GM23338 (cell line): Measurements from ENCODE around the gene FAM98C. TPM values are rescaled to one million over a fixed set of nuclear protein-coding genes. Genes with fewer than 3 reads are reported as not detected.
A peak's percentile ranks its signal among the peaks of the same experiment; 100 is the strongest.

Source experiments
- ATAC-seq: fragments of 200-7000 bp; cut with Tn5 transposase; 3 replicates; pipeline ENCODE4 v1.9.1; 2020
- DNase-seq: peaks from one replicate; pipeline ENCODE4 v3.0.0-alpha.2; 2015; ENCODE audit warnings: low spot score
- H2AFZ ChIP-seq: fragments of 200-600 bp; sonication (generic); 2 replicates; pipeline ENCODE4 v1.8.0; 2016; ENCODE audit warnings: antibody characterized with exemption, mild to moderate bottlenecking, moderate library complexity
- H3F3A ChIP-seq: fragments of 200-600 bp; sonication (generic); replicated peaks from 2 replicates; pipeline ENCODE4 v1.8.0; 2017; ENCODE audit warnings: antibody characterized with exemption, mixed run types, low read depth
- H3K27ac ChIP-seq: fragments of 200-600 bp; sonication (generic); 2 replicates; pipeline ENCODE4 v1.6.1; 2016; ENCODE audit warnings: low read depth
- H3K27me3 ChIP-seq: fragments of 200-600 bp; sonication (generic); 2 replicates; pipeline ENCODE4 v1.8.0; 2016; ENCODE audit warnings: mild to moderate bottlenecking, mixed run types, moderate library complexity; ENCODE audit not compliant: insufficient read depth
- H3K36me3 ChIP-seq: fragments of 200-600 bp; sonication (generic); 2 replicates; pipeline ENCODE4 v1.8.0; 2016; ENCODE audit warnings: mild to moderate bottlenecking; ENCODE audit not compliant: insufficient read depth
- H3K4me1 ChIP-seq: fragments of 200-600 bp; sonication (generic); 2 replicates; pipeline ENCODE4 v1.8.0; 2016; ENCODE audit warnings: mild to moderate bottlenecking, moderate library complexity; ENCODE audit not compliant: insufficient read depth
- H3K4me2 ChIP-seq: fragments of 200-600 bp; sonication (generic); 2 replicates; pipeline ENCODE4 v1.7.1; 2017; ENCODE audit warnings: mixed run types
- H3K4me3 ChIP-seq: fragments of 200-600 bp; sonication (generic); 2 replicates; pipeline ENCODE4 v1.6.1; 2016; ENCODE audit warnings: mixed run types
- H3K79me2 ChIP-seq: fragments of 200-600 bp; sonication (generic); replicated peaks from 2 replicates; pipeline ENCODE4 v1.8.0; 2017; ENCODE audit warnings: mild to moderate bottlenecking; ENCODE audit not compliant: insufficient read depth
- H3K9me2 ChIP-seq: fragments of 200-600 bp; sonication (generic); 2 replicates; pipeline ENCODE4 v1.8.0; 2017; ENCODE audit not compliant: insufficient read depth
- H4K20me1 ChIP-seq: fragments of 200-600 bp; sonication (generic); replicated peaks from 2 replicates; pipeline ENCODE4 v1.8.0; 2017; ENCODE audit warnings: mild to moderate bottlenecking; ENCODE audit not compliant: insufficient read depth
- H3K27ac Mint-ChIP-seq: 2 replicates; pipeline ENCODE4 v1.8.0; 2020; ENCODE audit warnings: inconsistent platforms, mild to moderate bottlenecking, moderate library complexity, mixed read lengths
- H3K27me3 Mint-ChIP-seq: 3 replicates; pipeline ENCODE4 v1.8.0; 2022; ENCODE audit warnings: low read depth, mild to moderate bottlenecking, moderate library complexity, mixed read lengths, inconsistent platforms; ENCODE audit not compliant: insufficient read depth, poor library complexity
- H3K36me3 Mint-ChIP-seq: 3 replicates; pipeline ENCODE4 v1.8.0; 2021; ENCODE audit warnings: low read depth, mild to moderate bottlenecking, inconsistent platforms, moderate library complexity, mixed read lengths
- H3K4me1 Mint-ChIP-seq: 3 replicates; pipeline ENCODE4 v1.8.0; 2020; ENCODE audit warnings: mild to moderate bottlenecking, inconsistent platforms, mixed read lengths
- H3K4me3 Mint-ChIP-seq: 3 replicates; pipeline ENCODE4 v1.8.0; 2021; ENCODE audit warnings: moderate library complexity, mild to moderate bottlenecking, inconsistent platforms, mixed read lengths
- H3K9me3 Mint-ChIP-seq: 3 replicates; pipeline ENCODE4 v1.8.0; 2020; ENCODE audit warnings: moderate library complexity, mild to moderate bottlenecking, inconsistent platforms, mixed read lengths
- CREB1 ChIP-seq: fragments of 250-450 bp; sonication (Bioruptor Pico); IDR thresholded peaks from 2 replicates; pipeline ENCODE4 v1.5.0; 2020; ENCODE audit warnings: low read depth, mild to moderate bottlenecking, moderate library complexity
- EZH2 ChIP-seq: fragments of 200-600 bp; sonication (generic); IDR thresholded peaks from one replicate; pipeline ENCODE4 v1.8.0; 2017; ENCODE audit warnings: antibody characterized with exemption, mild to moderate bottlenecking, low read depth; ENCODE audit not compliant: unreplicated experiment
- EZH2phosphoT487 ChIP-seq: fragments of 200-600 bp; sonication (generic); IDR thresholded peaks from one replicate; pipeline ENCODE4 v1.8.1; 2018; ENCODE audit warnings: antibody characterized with exemption; ENCODE audit not compliant: unreplicated experiment
- STAT1 ChIP-seq: IDR thresholded peaks from one replicate; pipeline ENCODE4 v1.6.1; 2016; ENCODE audit warnings: antibody characterized with exemption; ENCODE audit not compliant: unreplicated experiment
- ZNF114 ChIP-seq: fragments of 250-450 bp; sonication (Bioruptor Pico); IDR thresholded peaks from 2 replicates; pipeline ENCODE4 v1.5.0; 2020; ENCODE audit warnings: mild to moderate bottlenecking, moderate library complexity
- ZNF331 ChIP-seq: fragments of 250-450 bp; sonication (Bioruptor Pico); IDR thresholded peaks from 2 replicates; pipeline ENCODE4 v1.5.0; 2020; ENCODE audit warnings: low read depth, mild to moderate bottlenecking, moderate library complexity
- ZNF462 ChIP-seq: fragments of 250-450 bp; sonication (Bioruptor Pico); IDR thresholded peaks from 2 replicates; pipeline ENCODE4 v1.5.0; 2020; ENCODE audit warnings: mild to moderate bottlenecking, moderate library complexity
- polyA plus RNA-seq: library from polyadenylated mRNA; unstranded; fragments of >200 nt; fragmentation: Nextera tagmentation; extraction: Ambion mirVana; gene quantifications from 2 replicates; pipeline ENCODE4 v1.2.1, GENCODE V29; 2016
- total RNA-seq: library from RNA; depleted of rRNA; stranded (reverse); fragments of >200 nt; shearing (Covaris generic); gene quantifications from 2 replicates; pipeline ENCODE4 v1.2.3, GENCODE V29; 2014
- TF ChIP-seq, protein P1 (sequence below): IDR thresholded peaks from 2 replicates; pipeline ENCODE4 v1.6.1; 2016; ENCODE audit warnings: antibody characterized with exemption
- TF ChIP-seq, protein P2 (sequence below): IDR thresholded peaks from one replicate; pipeline ENCODE4 v1.6.1; 2018; ENCODE audit warnings: antibody characterized with exemption; ENCODE audit not compliant: unreplicated experiment

FAM98C gene
- total and polyA plus RNA-seq, 2 experiments from 2014 or later, result 4.3 to 7.6 TPM

DNA sequence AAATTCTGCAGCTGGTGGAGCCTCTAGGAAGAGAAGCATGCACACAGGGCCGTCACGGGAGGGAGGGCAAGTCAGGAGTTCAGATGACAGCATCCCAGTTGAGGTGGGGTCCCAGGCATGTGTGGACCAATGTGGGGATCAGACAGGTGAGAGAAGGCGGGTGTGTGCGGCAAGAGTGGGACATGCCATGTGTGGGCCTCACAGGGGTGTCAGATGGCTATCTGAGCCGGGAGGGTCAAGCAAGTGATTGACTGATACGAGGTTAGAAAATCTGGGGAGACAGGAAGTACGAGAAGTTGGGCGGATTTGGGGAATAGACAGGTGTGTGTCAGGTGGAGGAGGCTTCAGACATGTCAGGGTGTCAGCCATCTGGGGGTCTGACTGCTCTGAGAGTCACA lies 14.3 kb downstream of the FAM98C start:
- DNase-seq (no peak), ATAC-seq (no peak)
- Histone ChIP-seq H4K20me1 (no peaks in the 10 kb centered on the region), H3K79me2 (no peaks in the 10 kb centered on the region), H3K9me2 (no peaks in the 10 kb centered on the region), H3K4me1 (peaks cover 6% of the 10 kb centered on the region; the same call in 1 of the 2 replicates), H2AFZ (peak overlapping the region; percentile 98; the same call in 1 of the 2 replicates), H3K27ac (no peak overlapping the region), H3F3A (0 out of 2 replicates have a peak, but pooled peaks cover 13% of the 10 kb centered on the region), H3K4me2 (peak overlapping the region; percentile 87), H3K27me3 (peaks cover 10% of the 10 kb centered on the region; the same call in 1 of the 2 replicates), H3K4me3 (peak overlapping the region; percentile 66), H3K36me3 (no peaks in the 10 kb centered on the region)
- Mint-ChIP-seq H3K27me3 (peaks cover 25% of the 10 kb centered on the region), H3K4me1 (peaks cover 12% of the 10 kb centered on the region), H3K9me3 (no peaks in the 10 kb centered on the region), H3K4me3 (peak overlapping the region; percentile 80), H3K27ac (no peak overlapping the region), H3K36me3 (no peaks in the 10 kb centered on the region; the same call in 2 of the 3 replicates)
- no peak for TF ChIP-seq STAT1
- TF ChIP-seq, protein P1, sequence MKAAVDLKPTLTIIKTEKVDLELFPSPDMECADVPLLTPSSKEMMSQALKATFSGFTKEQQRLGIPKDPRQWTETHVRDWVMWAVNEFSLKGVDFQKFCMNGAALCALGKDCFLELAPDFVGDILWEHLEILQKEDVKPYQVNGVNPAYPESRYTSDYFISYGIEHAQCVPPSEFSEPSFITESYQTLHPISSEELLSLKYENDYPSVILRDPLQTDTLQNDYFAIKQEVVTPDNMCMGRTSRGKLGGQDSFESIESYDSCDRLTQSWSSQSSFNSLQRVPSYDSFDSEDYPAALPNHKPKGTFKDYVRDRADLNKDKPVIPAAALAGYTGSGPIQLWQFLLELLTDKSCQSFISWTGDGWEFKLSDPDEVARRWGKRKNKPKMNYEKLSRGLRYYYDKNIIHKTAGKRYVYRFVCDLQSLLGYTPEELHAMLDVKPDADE, result no peak
- TF ChIP-seq EZH2phosphoT487, result no peak
- TF ChIP-seq, protein P2, sequence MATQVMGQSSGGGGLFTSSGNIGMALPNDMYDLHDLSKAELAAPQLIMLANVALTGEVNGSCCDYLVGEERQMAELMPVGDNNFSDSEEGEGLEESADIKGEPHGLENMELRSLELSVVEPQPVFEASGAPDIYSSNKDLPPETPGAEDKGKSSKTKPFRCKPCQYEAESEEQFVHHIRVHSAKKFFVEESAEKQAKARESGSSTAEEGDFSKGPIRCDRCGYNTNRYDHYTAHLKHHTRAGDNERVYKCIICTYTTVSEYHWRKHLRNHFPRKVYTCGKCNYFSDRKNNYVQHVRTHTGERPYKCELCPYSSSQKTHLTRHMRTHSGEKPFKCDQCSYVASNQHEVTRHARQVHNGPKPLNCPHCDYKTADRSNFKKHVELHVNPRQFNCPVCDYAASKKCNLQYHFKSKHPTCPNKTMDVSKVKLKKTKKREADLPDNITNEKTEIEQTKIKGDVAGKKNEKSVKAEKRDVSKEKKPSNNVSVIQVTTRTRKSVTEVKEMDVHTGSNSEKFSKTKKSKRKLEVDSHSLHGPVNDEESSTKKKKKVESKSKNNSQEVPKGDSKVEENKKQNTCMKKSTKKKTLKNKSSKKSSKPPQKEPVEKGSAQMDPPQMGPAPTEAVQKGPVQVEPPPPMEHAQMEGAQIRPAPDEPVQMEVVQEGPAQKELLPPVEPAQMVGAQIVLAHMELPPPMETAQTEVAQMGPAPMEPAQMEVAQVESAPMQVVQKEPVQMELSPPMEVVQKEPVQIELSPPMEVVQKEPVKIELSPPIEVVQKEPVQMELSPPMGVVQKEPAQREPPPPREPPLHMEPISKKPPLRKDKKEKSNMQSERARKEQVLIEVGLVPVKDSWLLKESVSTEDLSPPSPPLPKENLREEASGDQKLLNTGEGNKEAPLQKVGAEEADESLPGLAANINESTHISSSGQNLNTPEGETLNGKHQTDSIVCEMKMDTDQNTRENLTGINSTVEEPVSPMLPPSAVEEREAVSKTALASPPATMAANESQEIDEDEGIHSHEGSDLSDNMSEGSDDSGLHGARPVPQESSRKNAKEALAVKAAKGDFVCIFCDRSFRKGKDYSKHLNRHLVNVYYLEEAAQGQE, result no peak
- TF ChIP-seq ZNF462 (CRISPR knock-in tag), result no peak
- no peak for TF ChIP-seq CREB1 (CRISPR knock-in tag)
- no peak for TF ChIP-seq EZH2
- no peak for TF ChIP-seq ZNF114 (CRISPR knock-in tag)
- TF ChIP-seq ZNF331 (CRISPR knock-in tag), result no peak
